ENCODE measurements around the gene ZNF407. TPM values are rescaled to one million over a fixed set of nuclear protein-coding genes. Genes with fewer than 3 reads are reported as not detected.

The ZNF407 gene
- polyA plus RNA-seq, 1 donor = 7.1 TPM

GRCh38 chr18:75108579-75109318 lies 511.1 kb downstream of the ZNF407 start:
- DNase-seq = no peak

- no peak for DNase-seq
Observed at GRCh38 chr18:75109319-75109691, 511.6 kb downstream of the ZNF407 start.

- DNase-seq = no peak
Observed at GRCh38 chr18:75109819-75110218, 512.1 kb downstream of the ZNF407 start.

GRCh38 chr18:75110311-75110710 lies 512.6 kb downstream of the ZNF407 start:
- DNase-seq = no peak

- no peak for DNase-seq
Observed at GRCh38 chr18:75110846-75111415, 513.3 kb downstream of the ZNF407 start.

- DNase-seq = no peak
Observed at GRCh38 chr18:75111760-75112159, 514.1 kb downstream of the ZNF407 start.

- no peak for DNase-seq
Observed at GRCh38 chr18:75112186-75113096, 514.8 kb downstream of the ZNF407 start.

GRCh38 chr18:75113455-75113854 lies 515.8 kb downstream of the ZNF407 start:
- no peak for DNase-seq

- no peak for DNase-seq
Observed at GRCh38 chr18:75114231-75114764, 516.6 kb downstream of the ZNF407 start.

Other genes starting within 250 kb of the ZNF407 start
- gene DIPK1C, start 140.6 kb upstream of the ZNF407 start, polyA plus RNA-seq (ENCODE audit: insufficient read length) = 9.4 TPM
- 55.1 TPM for gene CNDP2, start 101.5 kb upstream of the ZNF407 start, polyA plus RNA-seq (ENCODE audit: insufficient read length)
- 0.31 TPM for gene CNDP1, start 63.4 kb upstream of the ZNF407 start, polyA plus RNA-seq (ENCODE audit: insufficient read length)

Measured in hindlimb muscle (tissue), 1 donor.